ENCODE data around the gene EN1. TPM values are rescaled to one million over a fixed set of nuclear protein-coding genes. Genes with fewer than 3 reads are reported as not detected.

EN1 gene
- total RNA-seq, 1 donor from 2014 or later: not detected

- H3K27me3 Mint-ChIP-seq (ENCODE audit: low read depth): peaks cover 88% of the 10 kb centered on the region
- H3K27ac Mint-ChIP-seq (ENCODE audit: unreplicated experiment): no peak overlapping the region
- no peaks in the 10 kb centered on the region for H3K36me3 Mint-ChIP-seq (ENCODE audit: low read depth)
- no peaks in the 10 kb centered on the region for H3K9me3 Mint-ChIP-seq (ENCODE audit: low read depth)
- no peak for DNase-seq (ENCODE audit: low spot score)
- peaks cover 12% of the 10 kb centered on the region for H3K4me1 Mint-ChIP-seq (ENCODE audit: low read depth)
- TF ChIP-seq, protein P1, sequence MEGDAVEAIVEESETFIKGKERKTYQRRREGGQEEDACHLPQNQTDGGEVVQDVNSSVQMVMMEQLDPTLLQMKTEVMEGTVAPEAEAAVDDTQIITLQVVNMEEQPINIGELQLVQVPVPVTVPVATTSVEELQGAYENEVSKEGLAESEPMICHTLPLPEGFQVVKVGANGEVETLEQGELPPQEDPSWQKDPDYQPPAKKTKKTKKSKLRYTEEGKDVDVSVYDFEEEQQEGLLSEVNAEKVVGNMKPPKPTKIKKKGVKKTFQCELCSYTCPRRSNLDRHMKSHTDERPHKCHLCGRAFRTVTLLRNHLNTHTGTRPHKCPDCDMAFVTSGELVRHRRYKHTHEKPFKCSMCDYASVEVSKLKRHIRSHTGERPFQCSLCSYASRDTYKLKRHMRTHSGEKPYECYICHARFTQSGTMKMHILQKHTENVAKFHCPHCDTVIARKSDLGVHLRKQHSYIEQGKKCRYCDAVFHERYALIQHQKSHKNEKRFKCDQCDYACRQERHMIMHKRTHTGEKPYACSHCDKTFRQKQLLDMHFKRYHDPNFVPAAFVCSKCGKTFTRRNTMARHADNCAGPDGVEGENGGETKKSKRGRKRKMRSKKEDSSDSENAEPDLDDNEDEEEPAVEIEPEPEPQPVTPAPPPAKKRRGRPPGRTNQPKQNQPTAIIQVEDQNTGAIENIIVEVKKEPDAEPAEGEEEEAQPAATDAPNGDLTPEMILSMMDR (IDR thresholded peaks at IDR 0.05): no peak
- H3K4me3 Mint-ChIP-seq (ENCODE audit: unreplicated experiment): no peak overlapping the region
Observed at GRCh38 chr2:118837067-118837466, 10.4 kb downstream of the EN1 start.

DNA sequence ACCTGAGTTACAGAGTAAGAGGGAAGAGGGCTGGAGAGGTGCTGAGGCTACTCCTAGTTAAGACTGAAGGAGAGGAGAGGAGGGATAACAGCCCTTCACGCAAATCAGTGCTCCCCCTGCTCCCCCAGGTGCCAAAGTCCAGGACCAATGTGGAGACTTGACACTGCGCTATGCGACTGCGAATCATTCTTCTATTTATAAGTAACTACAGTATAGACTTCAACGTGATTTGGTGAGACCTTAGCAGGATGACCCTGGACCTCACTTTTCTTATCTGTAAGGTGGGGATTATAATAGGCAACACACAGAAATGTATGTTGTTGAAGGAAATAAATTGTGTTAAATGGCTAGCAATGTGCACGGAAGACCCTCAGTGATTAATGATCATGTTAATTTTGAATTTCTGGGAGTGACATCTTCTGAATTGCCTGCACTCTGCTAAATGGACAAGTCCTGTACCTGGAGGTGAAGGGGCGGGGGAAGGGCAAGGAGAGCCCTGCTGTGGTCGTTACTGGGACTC, 11.0 kb downstream of the EN1 start:
- Mint-ChIP-seq H3K4me1 (ENCODE audit: low read depth) (peaks cover 12% of the 10 kb centered on the region), H3K36me3 (ENCODE audit: low read depth) (no peaks in the 10 kb centered on the region), H3K4me3 (ENCODE audit: unreplicated experiment) (peak overlapping the region; percentile 45), H3K9me3 (ENCODE audit: low read depth) (no peaks in the 10 kb centered on the region), H3K27ac (ENCODE audit: unreplicated experiment) (no peak overlapping the region), H3K27me3 (ENCODE audit: low read depth) (peaks cover 87% of the 10 kb centered on the region)
- no peak for DNase-seq (ENCODE audit: low spot score)
- TF ChIP-seq, protein P1 (IDR thresholded peaks at IDR 0.05): no peak

DNA sequence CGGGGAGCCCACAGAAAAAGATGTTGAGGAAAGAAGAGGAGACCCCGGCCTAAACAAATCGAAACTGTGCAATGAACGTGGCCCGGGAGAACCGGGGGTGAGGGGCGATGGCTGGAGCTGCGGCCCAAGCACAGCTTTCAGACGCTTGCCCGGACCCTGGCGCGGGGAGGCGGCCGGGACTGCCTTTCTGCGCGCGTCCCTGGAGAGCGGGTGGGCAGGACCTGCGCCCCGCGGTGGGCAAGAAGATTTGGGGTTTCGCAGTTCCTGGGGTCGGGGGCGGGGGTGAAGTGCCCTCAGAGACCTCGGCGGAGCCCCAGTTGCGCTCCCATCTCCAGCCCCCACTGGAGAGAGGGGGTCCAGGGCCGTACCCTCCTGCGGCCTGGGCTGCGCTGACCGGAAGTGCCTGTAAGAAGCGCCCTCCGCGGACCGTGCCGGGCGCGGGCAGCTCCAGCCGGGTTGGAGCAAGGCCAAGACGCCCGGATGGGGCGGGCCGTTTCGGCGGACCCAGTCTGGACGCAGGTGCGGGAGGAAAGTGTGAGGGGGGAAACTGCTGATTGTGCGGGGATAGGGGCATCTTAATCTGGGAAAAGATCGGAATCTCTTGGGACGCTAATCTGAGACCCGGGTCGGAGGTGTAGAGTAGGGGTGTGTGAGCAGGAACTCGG, 11.6 kb downstream of the EN1 start:
- H3K36me3 Mint-ChIP-seq (ENCODE audit: low read depth): no peaks in the 10 kb centered on the region
- H3K9me3 Mint-ChIP-seq (ENCODE audit: low read depth): no peaks in the 10 kb centered on the region
- H3K4me1 Mint-ChIP-seq (ENCODE audit: low read depth): peaks cover 12% of the 10 kb centered on the region
- no peak overlapping the region for H3K27ac Mint-ChIP-seq (ENCODE audit: unreplicated experiment)
- H3K4me3 Mint-ChIP-seq (ENCODE audit: unreplicated experiment): peak overlapping the region; percentile 60
- no peak for DNase-seq (ENCODE audit: low spot score)
- TF ChIP-seq, protein P1 (IDR thresholded peaks at IDR 0.05): no peak
- H3K27me3 Mint-ChIP-seq (ENCODE audit: low read depth): peaks cover 84% of the 10 kb centered on the region

DNA sequence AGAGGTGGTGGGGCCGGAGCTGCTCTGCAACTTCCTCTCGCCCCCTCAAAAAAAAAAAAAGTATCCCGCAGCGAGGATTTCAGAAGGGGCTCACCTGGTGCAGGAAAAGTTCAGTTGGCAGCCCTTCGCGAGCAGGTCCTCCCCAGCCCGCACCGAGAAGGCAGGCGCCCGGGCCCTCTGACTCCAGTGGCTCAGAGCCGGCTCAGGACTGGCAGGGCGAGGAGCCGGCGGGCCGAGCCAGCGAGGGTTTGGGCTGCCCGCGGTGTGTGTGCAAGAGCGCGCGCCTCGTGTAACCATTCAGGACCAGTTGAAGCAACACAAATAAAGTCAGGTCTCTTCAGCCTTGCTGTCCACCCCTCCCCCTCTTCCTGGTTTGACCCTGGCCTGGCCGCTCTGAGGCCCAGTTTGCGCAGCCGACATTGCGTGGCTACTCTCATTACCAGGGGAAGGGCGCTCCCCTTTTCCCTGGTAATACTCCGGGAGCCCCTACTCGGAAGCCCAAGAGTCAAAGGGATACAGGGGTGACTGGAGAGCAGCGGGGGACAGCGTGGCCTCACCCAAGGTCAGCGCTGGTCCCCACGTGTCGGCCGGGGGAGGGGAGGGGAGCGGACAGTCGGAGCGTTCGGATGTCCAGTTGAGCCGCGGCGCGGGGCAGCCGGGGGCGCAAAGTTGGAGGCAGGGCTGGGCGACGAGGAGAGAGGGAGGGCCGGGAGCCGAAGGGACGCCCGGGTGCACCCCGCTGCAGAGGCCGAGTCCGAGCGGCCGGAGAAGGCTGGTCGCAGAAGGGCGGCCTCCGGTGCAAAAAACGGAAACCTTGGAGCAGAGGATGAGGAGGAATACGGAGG, 12.3 kb downstream of the EN1 start:
- H3K36me3 Mint-ChIP-seq (ENCODE audit: low read depth): no peaks in the 10 kb centered on the region
- no peak for DNase-seq (ENCODE audit: low spot score)
- H3K9me3 Mint-ChIP-seq (ENCODE audit: low read depth): no peaks in the 10 kb centered on the region
- peaks cover 12% of the 10 kb centered on the region for H3K4me1 Mint-ChIP-seq (ENCODE audit: low read depth)
- H3K4me3 Mint-ChIP-seq (ENCODE audit: unreplicated experiment): peak overlapping the region; percentile 60
- H3K27me3 Mint-ChIP-seq (ENCODE audit: low read depth): peaks cover 84% of the 10 kb centered on the region
- H3K27ac Mint-ChIP-seq (ENCODE audit: unreplicated experiment): no peak overlapping the region
- TF ChIP-seq, protein P1 (IDR thresholded peaks at IDR 0.05): no peak

DNA sequence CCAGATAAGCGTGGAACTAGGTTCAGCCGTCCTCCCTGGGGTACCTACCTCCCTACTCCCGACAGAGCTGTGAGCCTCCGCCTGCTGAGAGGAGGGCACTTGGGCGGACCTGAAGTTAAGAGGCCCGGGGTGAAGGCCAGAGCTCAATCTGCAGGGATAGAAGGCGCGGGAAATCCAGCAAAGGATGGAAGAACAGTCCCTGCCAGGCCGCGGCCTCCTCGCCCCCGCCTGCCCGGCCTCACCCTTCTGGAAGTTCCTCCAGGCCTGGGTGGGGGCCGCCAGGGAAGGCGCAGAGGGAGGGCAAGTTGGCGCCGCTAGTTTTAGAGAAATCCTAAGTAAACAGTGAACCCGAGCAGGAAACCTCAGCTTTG, 13.0 kb downstream of the EN1 start:
- no peak overlapping the region for H3K27ac Mint-ChIP-seq (ENCODE audit: unreplicated experiment)
- no peak for DNase-seq (ENCODE audit: low spot score)
- peaks cover 12% of the 10 kb centered on the region for H3K4me1 Mint-ChIP-seq (ENCODE audit: low read depth)
- no peaks in the 10 kb centered on the region for H3K36me3 Mint-ChIP-seq (ENCODE audit: low read depth)
- no peaks in the 10 kb centered on the region for H3K9me3 Mint-ChIP-seq (ENCODE audit: low read depth)
- peaks cover 84% of the 10 kb centered on the region for H3K27me3 Mint-ChIP-seq (ENCODE audit: low read depth)
- TF ChIP-seq, protein P1 (IDR thresholded peaks at IDR 0.05): no peak
- no peak overlapping the region for H3K4me3 Mint-ChIP-seq (ENCODE audit: unreplicated experiment)
